Anterior cingulate cortex (tissue), 58 donors: Measurements from ENCODE around the gene IVNS1ABP.

Experiments used
- DNase-seq, 58 donors: peaks; one replicate each; lab custom pipeline; 2025; lab: John Stamatoyannopoulos, UW

Gene IVNS1ABP

DNA sequence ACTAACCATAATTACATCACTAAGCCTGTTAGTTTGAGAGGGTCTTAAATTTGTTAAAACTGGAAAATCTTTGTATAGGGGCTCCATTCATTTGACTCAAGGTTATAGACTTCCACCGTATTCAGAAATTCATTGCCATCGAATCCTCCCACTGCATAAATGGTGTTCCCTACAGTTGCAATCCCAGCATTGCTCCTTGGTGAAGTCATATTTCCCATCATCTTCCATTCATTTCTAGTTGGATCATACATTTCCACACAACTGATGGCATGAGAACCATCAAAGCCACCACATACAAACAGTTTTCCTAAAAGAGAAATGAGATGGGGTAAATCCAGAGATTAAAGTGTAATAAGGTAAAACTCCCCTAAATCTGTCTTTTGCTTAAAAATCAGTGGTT, 19.1 kb downstream of the IVNS1ABP start:
- DNase-seq: no peak

DNA sequence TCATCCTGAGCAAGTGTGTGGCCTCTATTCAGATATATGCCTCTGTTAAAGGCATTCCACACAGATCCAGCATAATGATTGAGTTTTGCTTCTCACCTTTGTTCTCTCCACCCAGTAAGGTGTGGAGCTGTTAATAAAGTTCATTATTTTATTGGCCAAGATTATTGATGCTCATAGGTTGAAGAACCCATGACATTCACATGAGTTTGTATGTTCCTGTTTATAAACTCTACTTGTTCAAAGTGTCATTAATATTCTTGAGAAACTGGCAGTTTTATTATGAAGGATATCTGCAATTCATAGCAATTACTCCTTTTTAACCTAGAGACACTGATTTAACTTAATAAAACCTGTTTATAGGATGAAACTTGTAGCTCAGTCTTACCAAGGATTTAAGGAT, 22.0 kb downstream of the IVNS1ABP start:
- no peak for DNase-seq

DNA sequence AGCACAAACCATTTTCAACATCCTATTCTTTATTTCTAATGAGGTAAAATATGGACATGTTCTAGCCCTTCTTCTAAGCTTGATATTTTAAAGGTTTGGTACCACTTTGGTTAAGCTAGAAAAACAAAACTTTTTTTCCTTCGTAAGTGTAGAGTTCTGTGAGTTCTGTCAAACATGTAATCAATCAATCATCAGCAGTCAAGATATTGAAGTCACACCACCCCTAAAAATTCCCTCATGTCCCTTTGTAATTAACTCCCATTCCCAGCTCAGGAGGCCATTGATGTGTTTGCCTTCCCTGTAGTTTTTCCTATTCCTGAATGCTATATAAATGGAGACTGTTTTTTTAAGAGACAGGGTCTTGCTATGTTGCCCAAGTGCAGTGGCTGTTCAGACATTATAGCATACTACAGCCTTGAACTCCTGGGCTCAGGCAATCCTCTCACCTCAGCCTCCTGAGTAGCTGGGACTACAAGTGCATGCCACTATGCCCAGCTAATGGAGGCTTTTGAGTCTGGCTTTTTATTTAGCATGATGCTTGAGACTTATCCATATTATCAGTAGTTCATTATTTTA, 23.0 kb downstream of the IVNS1ABP start:
- DNase-seq: no peak

DNA sequence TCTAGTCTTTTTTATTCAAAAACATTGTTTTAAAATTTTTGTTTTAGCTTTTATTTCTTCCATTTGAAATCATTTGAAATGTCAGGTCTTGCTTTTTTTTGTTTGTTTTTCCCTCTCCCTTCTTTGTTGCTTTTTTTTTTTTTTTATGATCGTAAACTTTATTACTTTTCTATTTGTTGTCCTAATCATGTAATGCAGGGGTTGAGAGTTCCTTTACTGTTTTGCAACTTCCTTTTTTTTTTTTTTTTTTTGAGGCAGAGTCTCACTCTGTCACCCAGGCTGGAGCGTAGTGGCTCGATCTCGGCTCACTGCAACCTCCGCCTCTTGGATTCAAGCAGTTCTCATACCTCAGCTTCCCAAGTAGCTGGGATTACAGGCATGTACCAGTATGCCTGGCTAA, 24.8 kb downstream of the IVNS1ABP start:
- no peak for DNase-seq

DNA sequence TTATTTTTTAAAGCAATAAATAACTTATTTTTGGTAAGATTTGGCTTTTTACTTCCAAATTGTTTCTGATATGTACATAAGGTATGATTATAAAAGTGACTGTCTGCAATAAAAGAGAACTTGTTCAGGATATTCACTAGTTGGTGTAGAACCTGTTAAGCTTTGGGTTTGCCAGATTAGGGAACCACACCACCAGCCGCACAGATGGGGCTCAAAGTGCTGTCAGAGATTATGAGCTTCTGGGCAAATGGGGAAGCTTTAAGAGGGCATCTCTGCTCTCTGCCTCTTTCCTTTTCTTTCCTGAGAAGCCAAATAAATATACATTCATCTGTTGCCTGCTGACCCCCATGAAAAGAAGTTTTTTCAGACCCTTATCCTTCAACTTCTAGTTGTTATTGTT, 25.4 kb downstream of the IVNS1ABP start:
- no peak for DNase-seq

DNA sequence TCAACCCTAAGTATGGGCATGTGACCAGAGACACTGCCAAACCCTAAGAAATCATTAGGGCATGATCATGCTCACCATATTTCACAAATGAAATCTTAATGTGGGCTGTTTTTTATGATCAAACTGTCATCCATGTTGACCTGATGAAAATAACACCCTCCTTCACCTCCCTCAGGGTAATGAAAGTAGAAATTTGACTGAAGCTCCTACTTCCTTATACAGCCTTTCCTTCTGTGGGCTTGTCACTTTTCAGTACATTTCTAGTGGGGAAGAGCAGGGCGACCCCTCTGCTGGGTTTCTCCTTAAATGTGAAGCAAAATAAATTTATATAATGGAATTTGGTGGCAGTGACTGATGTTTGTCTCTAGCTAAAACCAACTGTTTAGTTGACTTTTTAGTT, 25.9 kb downstream of the IVNS1ABP start:
- DNase-seq: no peak

DNA sequence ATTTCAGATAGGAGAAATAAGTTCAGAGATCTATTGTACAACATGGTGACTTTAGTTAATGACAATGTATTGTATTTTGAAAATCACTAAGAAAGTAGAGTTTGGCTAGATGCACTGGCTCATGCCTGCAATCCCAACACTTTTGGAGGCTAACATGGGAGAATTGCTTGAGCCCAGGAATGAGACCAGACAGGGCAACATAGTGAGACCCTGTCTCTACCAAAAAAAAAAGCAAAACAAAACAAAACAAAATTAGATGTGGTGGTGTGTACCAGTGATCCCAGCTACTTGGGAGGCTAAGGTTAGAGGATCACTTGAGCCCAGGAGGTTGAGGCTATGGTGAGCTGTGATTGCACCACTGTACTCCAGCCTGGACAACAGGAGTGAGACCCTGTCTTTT, 27.2 kb downstream of the IVNS1ABP start:
- DNase-seq: no peak

DNA sequence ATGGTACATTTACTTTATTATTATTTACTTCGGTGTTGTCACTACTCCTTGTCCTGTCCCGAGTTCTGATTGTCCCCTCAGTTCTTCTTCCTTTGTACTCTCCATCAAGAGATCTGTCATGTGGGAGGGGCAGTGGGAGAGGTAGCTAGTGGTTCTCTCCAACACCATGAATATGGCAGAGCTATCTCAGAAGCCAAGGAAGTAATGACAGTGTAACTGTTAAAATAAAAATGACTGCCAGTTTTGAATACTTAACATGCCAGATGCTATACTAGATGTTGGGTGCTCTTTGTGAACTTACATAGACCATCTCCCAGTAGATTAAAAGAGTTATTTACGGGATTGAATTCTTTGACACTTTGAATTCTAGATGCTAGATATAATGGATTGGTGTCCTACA, 28.6 kb downstream of the IVNS1ABP start:
- no peak for DNase-seq

DNA sequence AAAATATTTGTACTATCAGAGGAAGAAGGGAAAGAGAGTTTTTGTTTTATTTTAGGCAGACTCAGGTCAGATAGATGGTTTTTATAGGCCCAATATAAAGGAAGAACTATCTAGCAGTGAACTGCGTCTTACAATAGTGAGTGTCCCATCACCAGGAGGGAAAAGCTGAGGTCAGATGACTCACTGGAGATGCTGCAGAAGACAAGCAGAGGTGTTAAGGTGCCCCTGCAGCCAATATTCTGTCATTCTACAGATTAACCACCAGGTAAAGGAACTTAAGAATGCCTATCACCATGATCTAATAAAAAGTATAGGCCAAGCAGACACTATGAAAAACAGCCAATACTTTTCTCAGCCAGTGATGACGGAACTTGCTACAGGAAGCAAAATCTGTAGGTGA, 29.6 kb downstream of the IVNS1ABP start:
- no peak for DNase-seq

DNA sequence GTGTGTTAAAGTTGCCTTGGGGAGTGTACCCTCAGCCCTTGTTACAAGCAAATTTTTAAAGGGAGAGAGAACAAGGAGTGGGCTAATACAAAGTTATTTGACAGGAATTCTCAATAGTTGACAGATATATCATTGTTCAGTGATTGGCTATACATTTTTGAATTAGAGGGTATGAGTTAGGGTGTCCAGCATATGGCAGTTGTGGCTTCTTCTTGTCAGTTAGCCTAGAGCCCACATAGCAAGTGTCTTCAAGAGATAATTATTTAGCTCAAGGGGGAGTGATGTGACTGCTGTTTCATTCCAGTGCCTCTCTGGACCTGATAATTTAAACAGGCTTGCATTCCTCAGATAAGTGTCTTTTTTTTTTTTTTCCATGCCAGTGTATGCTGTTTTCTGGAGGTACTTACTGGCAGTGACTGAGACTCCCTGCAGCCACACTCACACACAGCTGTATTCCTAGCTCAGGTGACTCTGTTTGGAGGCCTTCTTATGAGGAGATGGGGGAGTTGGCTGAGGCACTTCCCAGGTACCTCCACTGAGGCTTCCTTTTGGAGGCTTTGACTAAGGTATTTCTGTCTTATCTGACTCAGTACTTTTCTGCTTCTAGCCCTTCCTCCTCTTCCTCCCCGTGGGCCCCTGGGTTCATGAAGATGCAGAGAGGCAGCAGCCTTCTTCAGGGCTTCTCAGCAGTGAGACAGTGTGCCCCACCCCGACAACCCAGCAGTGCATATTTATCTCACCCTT, 32.3 kb downstream of the IVNS1ABP start:
- DNase-seq: no peak

DNA sequence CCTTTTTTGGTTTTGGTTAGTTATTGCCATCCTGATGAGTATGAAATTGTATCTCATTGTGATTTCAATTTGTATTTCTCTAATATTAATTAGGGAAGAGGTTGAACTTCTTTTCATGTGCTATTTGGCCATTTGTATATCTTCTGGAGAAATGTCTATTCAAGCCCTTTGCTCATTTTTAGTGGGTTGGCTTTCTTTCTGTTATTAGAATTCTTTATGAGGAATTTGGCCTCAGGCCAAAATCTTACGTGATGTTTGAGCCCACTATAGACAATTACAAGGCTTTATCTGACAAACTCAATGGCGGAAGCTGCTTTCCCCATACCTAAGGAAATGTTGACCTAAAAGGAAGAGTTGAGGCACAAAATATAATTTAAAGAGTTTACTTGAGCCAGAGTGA, 32.9 kb downstream of the IVNS1ABP start:
- DNase-seq: no peak

DNA sequence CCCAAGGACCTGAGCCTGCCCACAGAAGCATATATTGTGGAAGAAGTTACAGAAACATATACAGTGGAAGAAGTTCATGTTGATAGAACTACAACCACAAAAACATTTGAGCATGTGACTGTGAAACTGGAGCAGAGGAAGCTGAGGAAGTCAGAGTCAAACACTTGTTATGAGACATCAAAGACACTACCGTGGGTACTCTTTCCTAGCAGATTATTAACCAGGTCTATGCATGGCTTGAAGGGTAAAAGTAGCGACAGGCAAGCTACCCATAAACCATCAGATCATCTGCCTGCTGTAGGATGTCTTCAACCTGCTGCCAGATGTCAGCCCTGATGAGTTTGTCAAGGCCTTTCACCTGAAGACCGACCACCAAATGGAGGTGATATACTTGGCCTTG, 35.8 kb downstream of the IVNS1ABP start:
- DNase-seq: no peak

DNA sequence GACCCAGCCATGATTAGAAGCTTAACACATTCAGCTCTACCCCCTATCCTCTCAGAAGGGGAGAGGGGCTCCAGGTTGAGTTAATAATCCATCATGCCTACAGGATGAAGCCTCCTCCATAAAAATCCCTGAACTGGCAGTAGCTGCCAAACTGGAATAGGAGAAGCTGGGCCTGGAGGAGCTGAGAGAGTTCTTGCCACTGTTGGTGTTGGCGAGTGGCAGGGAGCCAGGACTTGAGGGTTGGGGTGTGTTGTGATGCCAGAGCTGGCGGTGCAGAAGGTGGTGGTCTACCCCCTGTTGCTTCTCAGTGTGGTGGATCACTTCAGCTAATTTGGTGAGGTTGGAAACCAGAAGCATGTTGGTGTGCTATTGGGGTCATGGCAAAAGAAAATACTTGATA, 36.5 kb downstream of the IVNS1ABP start:
- DNase-seq: no peak

DNA sequence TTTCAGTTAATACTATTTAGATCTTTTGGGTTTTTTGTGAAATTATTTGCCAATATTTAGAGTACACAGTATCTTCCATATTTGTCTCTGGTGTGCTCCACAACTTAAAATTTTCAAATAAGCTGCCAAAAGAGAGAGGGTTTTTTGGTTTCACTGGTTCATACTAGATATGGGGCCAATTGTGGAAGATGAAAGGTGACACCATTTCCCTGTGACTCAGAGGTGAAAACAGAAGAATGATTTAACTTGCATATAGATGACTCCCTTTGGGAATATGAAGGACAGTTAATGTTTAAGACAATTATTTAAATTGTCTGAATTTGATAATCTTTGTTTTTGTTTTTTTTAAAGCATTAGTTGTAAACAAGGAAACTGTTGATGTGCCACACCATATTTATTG, 37.5 kb downstream of the IVNS1ABP start:
- no peak for DNase-seq

DNA sequence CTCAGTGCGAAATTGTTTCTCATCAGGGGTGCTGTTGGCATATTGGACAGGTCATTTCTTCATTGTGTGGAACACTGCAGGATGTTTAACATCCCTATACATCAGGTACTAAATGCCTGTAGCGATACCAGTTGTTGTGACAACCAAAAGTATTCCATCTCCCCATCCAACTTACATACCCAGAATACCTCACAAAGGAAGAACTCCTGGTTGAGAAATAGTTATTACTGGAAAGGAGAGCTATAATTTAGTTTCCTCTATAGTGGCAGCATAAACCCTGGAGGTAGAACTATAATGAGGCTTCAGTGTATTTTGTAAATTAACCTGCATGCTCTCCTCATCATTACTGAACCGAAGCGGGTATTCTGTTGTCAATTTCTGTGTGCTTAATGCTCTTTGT, 45.1 kb downstream of the IVNS1ABP start:
- no peak for DNase-seq

DNA sequence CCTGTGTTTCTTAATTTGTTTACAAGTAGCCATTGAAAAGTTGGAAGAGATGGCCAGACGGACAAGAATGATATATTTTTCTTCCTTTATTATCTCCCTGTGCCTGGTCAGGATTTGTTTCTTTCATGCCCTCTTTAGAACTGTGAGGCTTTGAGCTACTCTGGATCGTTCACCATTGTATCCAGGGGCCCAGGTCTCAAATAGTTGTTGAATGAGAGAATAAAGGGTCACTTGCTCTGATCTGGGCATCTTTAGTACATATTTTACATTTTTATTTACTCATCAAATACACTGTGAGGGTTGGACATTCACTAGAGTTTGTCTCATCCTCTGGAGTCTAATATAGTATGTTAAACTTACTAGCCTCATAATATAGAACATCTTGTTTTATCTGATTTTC, 48.7 kb downstream of the IVNS1ABP start:
- no peak for DNase-seq

DNA sequence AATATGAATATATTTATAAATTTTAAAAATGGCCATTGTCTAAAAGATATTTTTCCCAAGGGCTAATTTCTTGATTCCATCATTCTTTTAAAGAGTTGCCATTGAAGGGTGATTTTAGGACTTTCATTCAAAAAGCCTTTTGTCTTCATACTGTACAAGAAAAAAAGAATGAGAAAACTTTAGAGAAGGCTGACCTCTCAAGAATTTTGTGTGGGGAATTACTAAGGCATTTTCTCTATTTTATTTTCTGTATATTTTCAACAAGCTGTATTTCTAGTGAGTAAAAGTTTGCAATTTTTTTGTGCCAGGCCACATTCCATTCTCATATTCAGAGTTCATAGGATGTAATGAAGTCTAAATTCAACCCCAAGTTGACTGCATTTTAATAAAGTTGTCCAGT, 49.3 kb downstream of the IVNS1ABP start:
- no peak for DNase-seq

DNA sequence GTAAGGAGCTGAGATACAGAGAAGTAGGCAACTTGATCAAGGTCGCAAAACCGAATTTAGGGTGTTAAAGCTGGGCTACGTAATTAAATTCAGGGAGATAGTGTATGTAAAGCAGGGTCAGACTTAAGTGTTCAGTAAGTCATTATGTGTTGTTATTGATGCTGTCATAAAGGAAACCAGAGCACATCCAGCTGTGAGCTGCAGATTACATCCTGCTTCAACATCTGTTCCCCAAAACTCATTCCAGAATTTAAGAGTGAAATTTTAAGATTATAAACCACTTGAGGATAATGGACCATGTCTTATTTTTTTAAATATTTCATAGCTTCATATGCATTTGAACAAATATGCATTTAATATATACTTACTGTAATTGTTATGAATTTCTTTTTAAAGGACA, 49.7 kb downstream of the IVNS1ABP start:
- no peak for DNase-seq

DNA sequence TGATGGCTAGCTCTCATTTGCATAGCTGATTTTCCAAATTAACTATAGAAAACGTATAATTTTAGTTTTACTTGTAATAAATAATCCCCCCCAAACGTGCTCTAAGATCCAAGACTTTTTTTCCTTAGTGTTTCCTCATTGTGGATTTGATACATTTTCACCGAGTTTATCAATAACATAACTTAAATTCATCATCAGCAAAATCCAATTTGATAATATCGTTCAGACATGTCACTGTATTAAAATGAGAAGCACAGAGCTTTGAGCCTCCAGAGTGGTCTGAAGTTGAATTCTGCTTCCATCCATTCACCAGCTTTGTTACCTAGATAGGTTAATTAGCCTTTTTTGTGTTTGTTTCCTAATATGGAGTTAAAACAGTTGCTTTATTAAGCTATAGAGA, 51.7 kb downstream of the IVNS1ABP start:
- no peak for DNase-seq

DNA sequence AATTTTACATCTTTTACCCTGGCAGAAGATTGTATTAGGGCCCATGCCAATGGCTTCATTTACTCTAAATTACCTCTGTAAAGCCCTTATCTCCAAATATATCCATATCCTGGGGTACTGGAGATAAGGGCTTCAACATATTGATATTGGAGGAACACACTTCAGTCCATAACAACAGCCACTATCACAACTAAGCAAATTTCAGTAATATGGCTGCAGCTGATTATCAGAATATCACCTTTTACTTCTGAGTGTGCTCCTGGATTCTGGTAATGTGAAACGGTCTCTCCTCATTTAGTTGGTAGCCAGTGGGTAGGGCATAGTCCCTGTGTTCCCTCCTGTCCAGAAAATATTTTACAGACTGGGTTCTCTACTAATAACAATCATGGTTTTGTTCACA, 53.3 kb downstream of the IVNS1ABP start:
- DNase-seq: no peak

DNA sequence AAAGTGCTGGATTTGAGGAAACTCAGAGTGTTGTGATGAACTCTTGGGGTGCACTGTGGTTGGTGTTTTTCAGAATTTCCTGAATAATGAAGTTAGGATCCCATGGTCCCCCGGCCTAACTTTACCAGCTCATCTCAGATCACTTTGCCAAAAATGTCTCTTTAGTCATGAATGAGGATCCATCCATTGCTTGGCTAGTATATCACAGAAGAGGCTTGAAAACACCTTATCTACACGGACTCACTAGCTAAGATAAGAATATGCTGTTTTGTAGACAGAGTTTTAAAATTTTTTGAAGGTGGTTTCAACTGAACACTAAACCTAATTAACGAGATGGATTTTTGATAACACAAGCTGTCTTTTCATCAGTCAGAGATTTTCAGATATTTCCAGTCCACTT, 53.8 kb downstream of the IVNS1ABP start:
- DNase-seq: no peak

DNA sequence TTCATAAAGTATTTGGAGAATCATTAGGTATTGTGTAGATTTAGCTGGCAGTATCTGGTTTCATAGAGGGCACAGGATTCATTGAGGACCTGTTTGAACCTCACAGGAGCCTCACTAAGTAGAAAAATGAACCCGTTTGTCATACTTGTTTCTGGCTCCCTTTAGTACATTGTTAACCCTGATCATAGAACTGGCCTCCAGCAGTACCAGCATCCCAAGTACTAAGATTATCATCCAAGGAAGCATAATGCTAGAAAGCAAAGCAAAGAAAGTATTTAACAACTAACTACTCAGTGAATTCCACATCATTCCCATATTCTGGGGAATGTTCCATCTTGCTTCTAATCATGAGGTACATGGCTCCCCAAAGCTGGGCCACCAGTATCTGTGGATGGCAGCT, 54.9 kb downstream of the IVNS1ABP start:
- DNase-seq: no peak

DNA sequence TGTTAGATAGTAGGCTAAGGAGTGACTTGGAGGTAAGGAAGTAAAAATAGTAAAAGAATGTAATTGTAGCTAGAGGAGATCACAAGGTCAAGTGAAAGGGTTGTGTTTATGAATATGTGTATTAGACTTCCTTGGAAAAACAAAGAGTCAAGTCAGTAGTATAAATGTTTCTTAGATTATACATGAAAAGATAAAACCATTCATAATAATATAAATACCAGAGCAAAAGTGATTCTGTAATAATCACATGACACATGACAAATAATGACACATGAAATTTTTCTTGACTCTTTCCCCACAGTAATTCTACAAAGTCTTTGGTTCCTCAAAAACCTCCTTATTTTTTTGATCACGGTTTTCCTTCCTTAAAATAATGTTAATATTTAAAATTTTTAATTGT, 56.4 kb downstream of the IVNS1ABP start:
- no peak for DNase-seq
